Progenitor cell of endocrine pancreas (in vitro differentiated cells): ENCODE data around the gene ST8SIA5. TPM values are rescaled to one million over a fixed set of nuclear protein-coding genes. Genes with fewer than 3 reads are reported as not detected.

Source experiments
- DNase-seq: peaks from one replicate; pipeline ENCODE4 v3.0.0; 2021; ENCODE audit warnings: low spot score; ENCODE audit not compliant: unreplicated experiment
- H3K27ac Mint-ChIP-seq: 2 replicates; pipeline ENCODE4 v1.8.0; 2021; ENCODE audit warnings: mild to moderate bottlenecking, moderate library complexity, mixed read lengths
- H3K27me3 Mint-ChIP-seq: 2 replicates; pipeline ENCODE4 v1.8.0; 2021; ENCODE audit warnings: mixed read lengths
- H3K36me3 Mint-ChIP-seq: 2 replicates; pipeline ENCODE4 v1.8.0; 2022; ENCODE audit warnings: mixed read lengths; ENCODE audit not compliant: insufficient read depth
- H3K4me1 Mint-ChIP-seq: 2 replicates; pipeline ENCODE4 v1.8.0; 2021; ENCODE audit warnings: low read depth, mixed read lengths
- H3K4me3 Mint-ChIP-seq: 2 replicates; pipeline ENCODE4 v1.8.0; 2021; ENCODE audit warnings: low read depth, mild to moderate bottlenecking, moderate library complexity, mixed read lengths
- H3K9me3 Mint-ChIP-seq: 2 replicates; pipeline ENCODE4 v1.8.0; 2021; ENCODE audit warnings: low read depth, mixed read lengths
- total RNA-seq: library from RNA; stranded (reverse); gene quantifications from 2 replicates; pipeline ENCODE4 v1.2.1, GENCODE V29; 2021
- TF ChIP-seq, protein P1 (sequence below): fragments of 200-600 bp; sonication (generic); IDR thresholded peaks from one replicate; pipeline ENCODE4 v1.5.0; 2021; ENCODE audit warnings: antibody characterized with exemption, mild to moderate bottlenecking; ENCODE audit not compliant: unreplicated experiment

Gene ST8SIA5
- total RNA-seq, 1 donor from 2014 or later: 5.3 TPM

- TF ChIP-seq, protein P1, sequence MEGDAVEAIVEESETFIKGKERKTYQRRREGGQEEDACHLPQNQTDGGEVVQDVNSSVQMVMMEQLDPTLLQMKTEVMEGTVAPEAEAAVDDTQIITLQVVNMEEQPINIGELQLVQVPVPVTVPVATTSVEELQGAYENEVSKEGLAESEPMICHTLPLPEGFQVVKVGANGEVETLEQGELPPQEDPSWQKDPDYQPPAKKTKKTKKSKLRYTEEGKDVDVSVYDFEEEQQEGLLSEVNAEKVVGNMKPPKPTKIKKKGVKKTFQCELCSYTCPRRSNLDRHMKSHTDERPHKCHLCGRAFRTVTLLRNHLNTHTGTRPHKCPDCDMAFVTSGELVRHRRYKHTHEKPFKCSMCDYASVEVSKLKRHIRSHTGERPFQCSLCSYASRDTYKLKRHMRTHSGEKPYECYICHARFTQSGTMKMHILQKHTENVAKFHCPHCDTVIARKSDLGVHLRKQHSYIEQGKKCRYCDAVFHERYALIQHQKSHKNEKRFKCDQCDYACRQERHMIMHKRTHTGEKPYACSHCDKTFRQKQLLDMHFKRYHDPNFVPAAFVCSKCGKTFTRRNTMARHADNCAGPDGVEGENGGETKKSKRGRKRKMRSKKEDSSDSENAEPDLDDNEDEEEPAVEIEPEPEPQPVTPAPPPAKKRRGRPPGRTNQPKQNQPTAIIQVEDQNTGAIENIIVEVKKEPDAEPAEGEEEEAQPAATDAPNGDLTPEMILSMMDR: no peak
Measured at GRCh38 chr18:46700066-46700824, 56.6 kb downstream of the ST8SIA5 start.

GRCh38 chr18:46696702-46697101 lies 60.2 kb downstream of the ST8SIA5 start:
- Mint-ChIP-seq H3K4me1 (no peaks in the 10 kb centered on the region), H3K27me3 (peaks cover 3% of the 10 kb centered on the region), H3K27ac (no peak overlapping the region), H3K9me3 (peaks cover 8% of the 10 kb centered on the region), H3K4me3 (no peak overlapping the region), H3K36me3 (no peaks in the 10 kb centered on the region)
- TF ChIP-seq, protein P1: no peak
- DNase-seq: no peak

More at GRCh38 chr18:46700066-46700824, 56.6 kb downstream of the ST8SIA5 start:
- H3K4me3 Mint-ChIP-seq: no peak overlapping the region
- H3K27me3 Mint-ChIP-seq: peaks cover 3% of the 10 kb centered on the region
- DNase-seq: no peak
- H3K9me3 Mint-ChIP-seq: peaks cover 8% of the 10 kb centered on the region
- no peak overlapping the region for H3K27ac Mint-ChIP-seq
- H3K4me1 Mint-ChIP-seq: no peaks in the 10 kb centered on the region
- H3K36me3 Mint-ChIP-seq: no peaks in the 10 kb centered on the region

GRCh38 chr18:46696268-46696667 lies 60.6 kb downstream of the ST8SIA5 start:
- H3K36me3 Mint-ChIP-seq: no peaks in the 10 kb centered on the region
- H3K4me1 Mint-ChIP-seq: no peaks in the 10 kb centered on the region
- no peak overlapping the region for H3K4me3 Mint-ChIP-seq
- H3K27ac Mint-ChIP-seq: no peak overlapping the region
- TF ChIP-seq, protein P1: no peak
- peaks cover 3% of the 10 kb centered on the region for H3K27me3 Mint-ChIP-seq
- peaks cover 8% of the 10 kb centered on the region for H3K9me3 Mint-ChIP-seq
- DNase-seq: no peak

DNA sequence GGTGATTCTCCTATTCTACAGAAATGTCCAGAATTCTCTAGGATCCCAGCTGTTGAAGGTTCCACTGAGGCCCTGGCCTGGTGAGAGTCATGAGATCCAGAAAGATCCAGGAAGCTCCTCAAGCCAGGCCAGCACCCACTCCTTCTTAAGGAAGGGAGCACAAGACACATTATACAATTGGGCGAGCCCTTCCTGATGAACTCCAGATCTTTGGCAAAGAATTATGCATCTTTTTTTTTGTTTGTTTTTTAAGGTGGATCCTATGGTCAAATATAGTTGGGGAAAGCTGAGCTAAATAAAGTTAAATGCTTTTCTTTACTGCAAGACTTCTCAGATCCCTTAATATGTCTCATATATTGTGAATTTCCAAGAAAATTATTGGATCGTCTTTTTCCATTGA lies 62.9 kb downstream of the ST8SIA5 start:
- Mint-ChIP-seq H3K27me3 (peaks cover 3% of the 10 kb centered on the region), H3K4me1 (no peaks in the 10 kb centered on the region), H3K9me3 (peaks cover 8% of the 10 kb centered on the region), H3K27ac (no peak overlapping the region), H3K4me3 (no peak overlapping the region), H3K36me3 (no peaks in the 10 kb centered on the region)
- no peak for DNase-seq
- TF ChIP-seq, protein P1: no peak

- Mint-ChIP-seq H3K4me1 (no peaks in the 10 kb centered on the region), H3K36me3 (no peaks in the 10 kb centered on the region), H3K27ac (no peak overlapping the region), H3K4me3 (no peak overlapping the region), H3K9me3 (no peaks in the 10 kb centered on the region), H3K27me3 (no peaks in the 10 kb centered on the region)
- no peak for DNase-seq
- TF ChIP-seq, protein P1: no peak
Measured at GRCh38 chr18:46688853-46689525, 67.9 kb downstream of the ST8SIA5 start.
